K562 (cell line): ENCODE results near the gene WFIKKN1. TPM values are rescaled to one million over a fixed set of nuclear protein-coding genes. Genes with fewer than 3 reads are reported as not detected.
A peak's percentile ranks its signal among the peaks of the same experiment; 100 is the strongest.

Experiments
- ATF1 ChIP-seq, 2 experiments: fragments of 450-650 bp in 1 of 2; IDR thresholded peaks; 2 replicates each; pipeline ENCODE4 v1.6.1; 2016; ENCODE audit warnings: missing compliant biosample characterization in 1 of 2, missing genetic modification characterization in 1 of 2
- BDP1 ChIP-seq: IDR thresholded peaks from 3 replicates; pipeline ENCODE4 v1.6.1; 2011; ENCODE audit not compliant: insufficient read length, insufficient read depth
- BRD9 ChIP-seq: fragments of 450-650 bp; IDR thresholded peaks from 2 replicates; pipeline ENCODE4 v1.6.1; 2018; ENCODE audit warnings: low read depth; ENCODE audit not compliant: partially characterized antibody
- GTF2B ChIP-seq: IDR thresholded peaks from 2 replicates; pipeline ENCODE4 v1.6.1; 2011; ENCODE audit not compliant: insufficient read length; ENCODE audit errors: extremely low read depth
- HCFC1 ChIP-seq: IDR thresholded peaks from 2 replicates; pipeline ENCODE4 v1.6.1; 2012; ENCODE audit warnings: low read depth, low read length, improper control_type of control experiment
- PRPF4 ChIP-seq: fragments of 200-400 bp; formaldehyde crosslinking; IDR thresholded peaks from one replicate; pipeline ENCODE4 v1.6.1; 2017; ENCODE audit warnings: low read length, low read depth, mild to moderate bottlenecking; ENCODE audit not compliant: insufficient read depth, poor library complexity, severe bottlenecking
- RUNX1 ChIP-seq: sonication (generic); IDR thresholded peaks from 2 replicates; pipeline ENCODE4 v1.6.1; 2016; ENCODE audit warnings: antibody characterized with exemption, low read depth
- SIN3B ChIP-seq: fragments of 450-650 bp; IDR thresholded peaks from 2 replicates; pipeline ENCODE4 v1.6.1; 2017; ENCODE audit warnings: low read depth, mild to moderate bottlenecking, moderate library complexity
- SMARCC2 ChIP-seq: fragments of 450-650 bp; IDR thresholded peaks from 2 replicates; pipeline ENCODE4 v1.6.1; 2017; ENCODE audit warnings: antibody characterized with exemption, moderate library complexity, mild to moderate bottlenecking, low read depth
- THAP12 ChIP-seq: fragments of 250-450 bp; sonication (Bioruptor Pico); IDR thresholded peaks from 2 replicates; pipeline ENCODE4 v1.9.0; 2021; ENCODE audit warnings: mild to moderate bottlenecking, inconsistent platforms
- ZBTB2 ChIP-seq: fragments of 450-650 bp; IDR thresholded peaks from 2 replicates; pipeline ENCODE4 v1.6.1; 2016; ENCODE audit warnings: antibody characterized with exemption
- ZNF146 ChIP-seq: IDR thresholded peaks from one replicate; pipeline ENCODE4 v1.6.1; 2018; ENCODE audit warnings: missing compliant biosample characterization; ENCODE audit not compliant: unreplicated experiment
- polyA plus RNA-seq, 8 experiments: library from polyadenylated mRNA; depleted of rRNA in 4 of 8; stranded (reverse) in 5 of 8; unstranded in 3 of 8; fragments of >200 nt; fragmentation: Nextera tagmentation in 2 of 8; fragmentation: Illumina TruSeq in 1 of 8; extraction: Ambion mirVana in 2 of 8; extraction: Trizol in 1 of 8; gene quantifications; 2 replicates each; pipeline versions ENCODE4 v1.2.1 to v1.2.3, GENCODE V29; 2011 to 2014; ENCODE audit warnings: inconsistent platforms in 1 of 8, missing spikeins in 1 of 8
- total RNA-seq, 7 experiments: library from RNA; depleted of rRNA in 6 of 7; stranded (reverse); fragments of >200 nt in 6 of 7; fragmentation: Illumina TruSeq in 2 of 7; extraction: Trizol in 2 of 7; gene quantifications; 2 replicates each; pipeline versions ENCODE4 v1.2.1 to v1.2.3, GENCODE V29; 2011 to 2021; ENCODE audit warnings: low replicate concordance in 1 of 7
- TF ChIP-seq, protein P1 (sequence below): sonication (generic); formaldehyde crosslinking; IDR thresholded peaks from 2 replicates; pipeline ENCODE4 v1.8.0; 2022; ENCODE audit warnings: mild to moderate bottlenecking, low read depth, missing genetic modification reagents
- TF ChIP-seq, protein P2 (sequence below): fragments of 250-450 bp; sonication (Bioruptor Pico); IDR thresholded peaks from 2 replicates; pipeline ENCODE4 v1.5.0; 2020; ENCODE audit warnings: mild to moderate bottlenecking, borderline replicate concordance
- TF ChIP-seq, protein P3 (sequence below): fragments of 250-450 bp; sonication (Bioruptor Pico); IDR thresholded peaks from 2 replicates; pipeline ENCODE4 v1.5.0; 2022; ENCODE audit warnings: mild to moderate bottlenecking

The WFIKKN1 gene
- total and polyA plus RNA-seq, 9 of the 15 experiments (the other 6 are each of a cell fraction or from before 2014, with no cell fraction given) = 0.14 to 1.1 (median 0.50) TPM; not detected in 4

DNA sequence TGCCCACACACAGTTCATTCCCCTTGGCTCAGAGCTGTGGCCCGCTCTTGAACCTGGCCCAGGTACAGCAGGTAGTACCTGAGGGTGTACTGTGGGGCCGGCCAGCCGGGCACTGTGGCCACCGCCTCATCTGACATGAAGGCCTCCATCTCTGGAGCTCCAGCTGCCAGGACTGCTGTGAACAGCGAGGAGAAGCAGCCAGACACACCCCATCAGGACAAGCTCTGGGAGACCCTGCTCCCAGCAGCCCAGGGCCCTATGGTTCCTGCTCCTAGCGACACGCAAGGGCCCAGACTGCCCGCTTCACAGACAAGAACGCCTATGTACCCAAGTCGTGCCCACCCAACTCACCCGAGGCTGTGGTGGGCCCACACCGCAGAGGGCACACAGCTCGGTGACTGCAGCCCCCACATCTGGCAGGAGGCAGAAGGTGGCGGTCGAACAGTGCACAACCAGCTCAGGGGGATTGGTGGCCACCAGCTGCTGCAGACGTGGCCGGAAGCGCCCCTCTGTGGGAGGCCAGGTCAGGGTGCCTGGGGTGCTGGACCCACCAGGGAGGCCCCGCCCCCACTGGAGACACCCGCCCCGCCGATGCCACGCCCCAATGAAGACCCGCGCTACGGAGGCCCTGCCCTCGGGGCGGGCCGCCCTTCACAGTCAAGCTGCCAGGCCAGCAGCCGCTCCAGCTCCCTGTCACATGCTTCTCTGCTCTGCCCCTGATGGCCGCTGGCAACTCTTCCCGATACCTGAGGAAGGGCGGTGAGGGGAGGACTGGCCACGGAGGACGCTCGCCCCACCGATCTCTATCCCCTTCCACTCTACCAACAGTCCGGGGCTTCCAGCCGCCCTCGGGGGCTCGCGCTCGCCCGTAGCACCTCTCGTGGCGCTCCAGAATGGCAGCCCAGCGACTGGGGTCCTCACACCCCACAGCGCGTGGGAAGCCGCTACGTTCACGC lies 48.4 kb downstream of the WFIKKN1 start (continued):
- TF ChIP-seq PRPF4 (no peak), BRD9 (no peak), SIN3B (no peak), ATF1 (CRISPR knock-in tag; IDR thresholded peaks at IDR 0.05) (no peak), ATF1 (tag; IDR thresholded peaks at IDR 0.05) (no peak), THAP12 (CRISPR knock-in tag) (0 out of 2 replicates have a peak, but pooled peaks have one; percentile 9), GTF2B (no peak), BDP1 (no peak), HCFC1 (no peak), ZNF146 (no peak), RUNX1 (no peak), ZBTB2 (peak; percentile 40; the same call in 1 of the 2 replicates), SMARCC2 (no peak)
- TF ChIP-seq, protein P1, sequence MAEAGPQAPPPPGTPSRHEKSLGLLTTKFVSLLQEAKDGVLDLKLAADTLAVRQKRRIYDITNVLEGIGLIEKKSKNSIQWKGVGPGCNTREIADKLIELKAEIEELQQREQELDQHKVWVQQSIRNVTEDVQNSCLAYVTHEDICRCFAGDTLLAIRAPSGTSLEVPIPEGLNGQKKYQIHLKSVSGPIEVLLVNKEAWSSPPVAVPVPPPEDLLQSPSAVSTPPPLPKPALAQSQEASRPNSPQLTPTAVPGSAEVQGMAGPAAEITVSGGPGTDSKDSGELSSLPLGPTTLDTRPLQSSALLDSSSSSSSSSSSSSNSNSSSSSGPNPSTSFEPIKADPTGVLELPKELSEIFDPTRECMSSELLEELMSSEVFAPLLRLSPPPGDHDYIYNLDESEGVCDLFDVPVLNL = 0 out of 2 replicates have a peak, but pooled peaks have one; percentile 25
- TF ChIP-seq, protein P2, sequence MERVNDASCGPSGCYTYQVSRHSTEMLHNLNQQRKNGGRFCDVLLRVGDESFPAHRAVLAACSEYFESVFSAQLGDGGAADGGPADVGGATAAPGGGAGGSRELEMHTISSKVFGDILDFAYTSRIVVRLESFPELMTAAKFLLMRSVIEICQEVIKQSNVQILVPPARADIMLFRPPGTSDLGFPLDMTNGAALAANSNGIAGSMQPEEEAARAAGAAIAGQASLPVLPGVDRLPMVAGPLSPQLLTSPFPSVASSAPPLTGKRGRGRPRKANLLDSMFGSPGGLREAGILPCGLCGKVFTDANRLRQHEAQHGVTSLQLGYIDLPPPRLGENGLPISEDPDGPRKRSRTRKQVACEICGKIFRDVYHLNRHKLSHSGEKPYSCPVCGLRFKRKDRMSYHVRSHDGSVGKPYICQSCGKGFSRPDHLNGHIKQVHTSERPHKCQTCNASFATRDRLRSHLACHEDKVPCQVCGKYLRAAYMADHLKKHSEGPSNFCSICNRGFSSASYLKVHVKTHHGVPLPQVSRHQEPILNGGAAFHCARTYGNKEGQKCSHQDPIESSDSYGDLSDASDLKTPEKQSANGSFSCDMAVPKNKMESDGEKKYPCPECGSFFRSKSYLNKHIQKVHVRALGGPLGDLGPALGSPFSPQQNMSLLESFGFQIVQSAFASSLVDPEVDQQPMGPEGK (CRISPR knock-in tag) = no peak
- TF ChIP-seq, protein P3, sequence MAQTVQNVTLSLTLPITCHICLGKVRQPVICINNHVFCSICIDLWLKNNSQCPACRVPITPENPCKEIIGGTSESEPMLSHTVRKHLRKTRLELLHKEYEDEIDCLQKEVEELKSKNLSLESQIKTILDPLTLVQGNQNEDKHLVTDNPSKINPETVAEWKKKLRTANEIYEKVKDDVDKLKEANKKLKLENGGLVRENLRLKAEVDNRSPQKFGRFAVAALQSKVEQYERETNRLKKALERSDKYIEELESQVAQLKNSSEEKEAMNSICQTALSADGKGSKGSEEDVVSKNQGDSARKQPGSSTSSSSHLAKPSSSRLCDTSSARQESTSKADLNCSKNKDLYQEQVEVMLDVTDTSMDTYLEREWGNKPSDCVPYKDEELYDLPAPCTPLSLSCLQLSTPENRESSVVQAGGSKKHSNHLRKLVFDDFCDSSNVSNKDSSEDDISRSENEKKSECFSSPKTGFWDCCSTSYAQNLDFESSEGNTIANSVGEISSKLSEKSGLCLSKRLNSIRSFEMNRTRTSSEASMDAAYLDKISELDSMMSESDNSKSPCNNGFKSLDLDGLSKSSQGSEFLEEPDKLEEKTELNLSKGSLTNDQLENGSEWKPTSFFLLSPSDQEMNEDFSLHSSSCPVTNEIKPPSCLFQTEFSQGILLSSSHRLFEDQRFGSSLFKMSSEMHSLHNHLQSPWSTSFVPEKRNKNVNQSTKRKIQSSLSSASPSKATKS (CRISPR knock-in tag) = no peak
